ENCODE measurements around the gene ACAT2.

ACAT2 gene

GRCh38 chr6:159726918-159727716, 34.7 kb upstream of the ACAT2 start, which contains the start of gene WTAP (continued):
- TF ChIP-seq ZNF514 (tag by site-specific recombination; IDR thresholded peaks at IDR 0.05), result no peak
- TF ChIP-seq KLF1 (tag by site-specific recombination; IDR thresholded peaks at IDR 0.05), result peak; percentile 86
- no peak for TF ChIP-seq ZNF571 (tag by site-specific recombination; IDR thresholded peaks at IDR 0.05)
- peak; percentile 56 for TF ChIP-seq OSR2 (tag by site-specific recombination; IDR thresholded peaks at IDR 0.05)
- 0 out of 2 replicates have a peak, but pooled peaks have one; percentile 84 for TF ChIP-seq ZNF645 (tag by site-specific recombination; IDR thresholded peaks at IDR 0.05)
- 0 out of 2 replicates have a peak, but pooled peaks have one; percentile 8 for TF ChIP-seq TRIM28 (IDR thresholded peaks at IDR 0.05; ENCODE audit: borderline replicate concordance, low read length)
- peak; percentile 75 for TF ChIP-seq ZNF335 (tag by site-specific recombination; conservative IDR thresholded peaks at IDR 0.05)
- TF ChIP-seq ZNF501 (tag by site-specific recombination; IDR thresholded peaks at IDR 0.05), result peak; percentile 99
- peak; percentile 85; the same call in 1 of the 2 replicates for TF ChIP-seq ZNF146 (tag by site-specific recombination; IDR thresholded peaks at IDR 0.05)
- TF ChIP-seq ZFP41 (tag by site-specific recombination; IDR thresholded peaks at IDR 0.05; ENCODE audit: borderline replicate concordance), result no peak
- no peak for TF ChIP-seq ZNF621 (tag by site-specific recombination; IDR thresholded peaks at IDR 0.05)
- no peak for TF ChIP-seq ZNF274 (IDR thresholded peaks at IDR 0.05; ENCODE audit: low read length)
- no peak for TF ChIP-seq ZNF274 (tag by site-specific recombination; IDR thresholded peaks at IDR 0.05; ENCODE audit: borderline replicate concordance)
- no peak for TF ChIP-seq BCL6B (tag by site-specific recombination; IDR thresholded peaks at IDR 0.05)
- TF ChIP-seq YY1 (tag by site-specific recombination; IDR thresholded peaks at IDR 0.05), result peak; percentile 87
- TF ChIP-seq ZFP3 (tag by site-specific recombination; IDR thresholded peaks at IDR 0.05; ENCODE audit: low read depth), result 0 out of 2 replicates have a peak, but pooled peaks have one; percentile 37
- TF ChIP-seq ZBTB1 (tag by site-specific recombination; IDR thresholded peaks at IDR 0.05), result peak; percentile 52; the same call in 1 of the 2 replicates
- no peak; the same call in 1 of the 2 replicates for TF ChIP-seq ZNF558 (tag by site-specific recombination; IDR thresholded peaks at IDR 0.05)
- TF ChIP-seq ZNF354C (tag by site-specific recombination; IDR thresholded peaks at IDR 0.05; ENCODE audit: borderline replicate concordance, low read depth), result no peak
- TF ChIP-seq HOXC10 (CRISPR knock-in tag; IDR thresholded peaks at IDR 0.05), result peak; percentile 96
- TF ChIP-seq ZNF350 (tag by site-specific recombination; IDR thresholded peaks at IDR 0.05), result peak; percentile 60; the same call in 1 of the 2 replicates
- peak; percentile 96 for TF ChIP-seq PBX3 (CRISPR knock-in tag; IDR thresholded peaks at IDR 0.05)
- no peak for TF ChIP-seq ZNF776 (tag by site-specific recombination; IDR thresholded peaks at IDR 0.05; ENCODE audit: borderline replicate concordance)
- TF ChIP-seq ZNF600 (tag by site-specific recombination; IDR thresholded peaks at IDR 0.05), result peak; percentile 80
- peak; percentile 92 for TF ChIP-seq ZFHX2 (tag by site-specific recombination; conservative IDR thresholded peaks at IDR 0.05)
- TF ChIP-seq ZNF521 (tag by site-specific recombination; IDR thresholded peaks at IDR 0.05), result no peak
- no peak for TF ChIP-seq ZNF133 (tag by site-specific recombination; IDR thresholded peaks at IDR 0.05)
- TF ChIP-seq KLF7 (tag by site-specific recombination; IDR thresholded peaks at IDR 0.05; ENCODE audit: borderline replicate concordance), result peak; percentile 95
- TF ChIP-seq ZNF266 (tag by site-specific recombination; IDR thresholded peaks at IDR 0.05; ENCODE audit: low read depth), result 0 out of 2 replicates have a peak, but pooled peaks have one; percentile 27
- TF ChIP-seq ZNF23 (tag by site-specific recombination; IDR thresholded peaks at IDR 0.05; ENCODE audit: borderline replicate concordance), result no peak
- TF ChIP-seq ZNF112 (tag by site-specific recombination; IDR thresholded peaks at IDR 0.05), result no peak
- TF ChIP-seq ZNF184 (tag by site-specific recombination; IDR thresholded peaks at IDR 0.05), result no peak
- no peak for TF ChIP-seq ZNF747 (tag by site-specific recombination; IDR thresholded peaks at IDR 0.05)
- no peak for TF ChIP-seq ZNF223 (tag by site-specific recombination; IDR thresholded peaks at IDR 0.05)
- TF ChIP-seq ZSCAN5A (tag by site-specific recombination; IDR thresholded peaks at IDR 0.05), result peak; percentile 95; the same call in 1 of the 2 replicates
- TF ChIP-seq GLIS1 (tag by site-specific recombination; IDR thresholded peaks at IDR 0.05), result peak; percentile 75
- no peak for TF ChIP-seq ZNF138 (tag by site-specific recombination; IDR thresholded peaks at IDR 0.05; ENCODE audit: borderline replicate concordance)
- no peak for TF ChIP-seq MEIS1 (CRISPR knock-in tag; IDR thresholded peaks at IDR 0.05; ENCODE audit: borderline replicate concordance)
